Mucosa of descending colon (tissue), 3 donors: ENCODE results near the gene IRX3. TPM values are rescaled to one million over a fixed set of nuclear protein-coding genes. Genes with fewer than 3 reads are reported as not detected.

ENCODE experiments used
- ATAC-seq: fragments of 200-7000 bp; cut with Tn5 transposase; one replicate; pipeline ENCODE4 v1.9.1; 2020; ENCODE audit warnings: mild to moderate bottlenecking, moderate library complexity
- DNase-seq, 3 donors: peaks; one replicate each; pipeline ENCODE4 v3.0.0-alpha.2; 2020
- H3K36me3 ChIP-seq: fragments of 200-600 bp; one replicate; pipeline ENCODE4 v1.8.0; 2021; ENCODE audit warnings: low read depth, mild to moderate bottlenecking
- H3K4me1 ChIP-seq: fragments of 200-600 bp; one replicate; pipeline ENCODE4 v1.8.0; 2021; ENCODE audit warnings: low read depth, mild to moderate bottlenecking
- H3K4me3 ChIP-seq: fragments of 200-600 bp; one replicate; pipeline ENCODE4 v1.8.0; 2021; ENCODE audit warnings: mild to moderate bottlenecking
- H3K9me3 ChIP-seq: fragments of 200-600 bp; one replicate; pipeline ENCODE4 v1.8.0; 2021; ENCODE audit warnings: mild to moderate bottlenecking
- CTCF ChIP-seq: fragments of 200-600 bp; IDR thresholded peaks from one replicate; pipeline ENCODE4 v1.8.0; 2022; ENCODE audit warnings: antibody characterized with exemption, mild to moderate bottlenecking
- intact Hi-C, 2 donors: fragments of 100-400 bp; cut with DNase I in 1 of 2; cut with micrococcal nuclease in 1 of 2; formaldehyde crosslinking; loops; one replicate each; pipeline versions ENCODE4 v1.11.0 to v1.11.1; 2022; cut with DNase I, micrococcal nuclease
- total RNA-seq, 3 donors: library from RNA; stranded (reverse); fragmentation: NEBNext Ultra II Directional in 2 of 3; extraction: Animal tissue kit (Norgen Biotek cat#: 25700) in 2 of 3; gene quantifications; one replicate each; pipeline versions ENCODE4 v1.2.1 to v1.2.4, GENCODE V29; 2021 to 2023
- donor health status: DM: no; HTN: no; CAD: no; lungs with moderate emphysema.
- donor health status: DM: no; HTN: no; CAD: no.
- donor health status: DM: no; HTN: yes; CAD: no.

IRX3 gene
- total RNA-seq, 3 donors from 2014 or later = 0.44 TPM; not detected in 2

DNA sequence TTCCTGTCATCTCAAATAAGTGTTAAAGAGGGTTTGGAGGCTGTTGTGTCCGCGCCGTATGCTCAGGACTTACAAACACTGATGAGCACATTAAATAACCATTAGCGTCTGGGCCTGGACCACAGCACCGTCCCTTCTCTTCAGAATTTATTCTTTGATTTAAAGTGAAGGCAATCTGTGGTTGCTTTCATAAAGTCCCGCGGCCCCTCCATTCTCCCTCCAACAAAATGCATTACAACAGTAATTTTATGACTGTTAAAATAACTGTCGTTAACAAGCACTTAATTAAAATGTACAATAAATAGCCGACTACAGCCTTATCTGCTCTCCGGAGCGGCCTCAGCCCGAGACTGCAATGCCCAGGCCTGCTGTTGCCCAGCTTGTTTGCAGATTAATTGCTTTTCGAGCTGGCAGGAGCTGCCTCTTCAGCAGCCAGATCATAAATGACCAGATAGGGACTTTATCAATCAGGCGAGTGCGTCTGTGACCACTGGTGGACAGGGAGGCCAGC is 30.6 kb upstream of the IRX3 start:
- no peaks in the 10 kb centered on the region for H3K9me3 ChIP-seq
- H3K4me1 ChIP-seq = no peaks in the 10 kb centered on the region
- no peak for TF ChIP-seq CTCF
- H3K4me3 ChIP-seq = no peak overlapping the region
- H3K36me3 ChIP-seq = no peaks in the 10 kb centered on the region
- intact Hi-C loops = no loop called here
- DNase-seq (no peak), ATAC-seq (no peak)

- DNase-seq = no peak
- Histone ChIP-seq H3K4me3 (no peak overlapping the region), H3K4me1 (no peaks in the 10 kb centered on the region), H3K36me3 (no peaks in the 10 kb centered on the region), H3K9me3 (no peaks in the 10 kb centered on the region)
- intact Hi-C loops = no loop called here
- no peak for TF ChIP-seq CTCF
- ATAC-seq = no peak
Observed at GRCh38 chr16:54316095-54316889, 29.7 kb upstream of the IRX3 start.

DNA sequence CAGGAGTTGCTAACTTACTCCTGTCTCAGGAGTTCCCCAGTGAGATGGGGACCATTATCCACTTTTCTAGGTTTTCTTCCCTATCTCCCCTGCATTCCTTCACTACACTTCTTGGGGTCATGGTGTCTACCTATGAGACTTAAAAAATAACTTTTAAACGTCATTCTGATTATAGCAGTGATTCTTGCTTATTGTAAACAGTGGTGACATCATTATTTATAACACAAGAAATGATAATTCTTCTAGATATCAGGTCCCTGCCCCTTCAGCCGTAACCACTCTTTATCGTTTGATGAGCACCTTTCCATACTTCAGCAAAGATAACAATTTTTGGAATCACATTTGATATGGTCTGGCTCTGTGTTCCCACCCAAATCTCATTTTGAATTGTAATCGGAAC is 27.2 kb upstream of the IRX3 start:
- intact Hi-C loops = no loop called here
- ATAC-seq (no peak), DNase-seq (no peak)
- no peak overlapping the region for H3K4me3 ChIP-seq
- TF ChIP-seq CTCF = no peak
- H3K9me3 ChIP-seq = no peaks in the 10 kb centered on the region
- H3K36me3 ChIP-seq = no peaks in the 10 kb centered on the region
- H3K4me1 ChIP-seq = no peaks in the 10 kb centered on the region

GRCh38 chr16:54312502-54312991 is 26.0 kb upstream of the IRX3 start:
- H3K4me3 ChIP-seq = no peak overlapping the region

GRCh38 chr16:54309341-54309740 is 22.8 kb upstream of the IRX3 start:
- intact Hi-C loops = no loop called here
- no peak overlapping the region for H3K4me3 ChIP-seq

More at GRCh38 chr16:54312502-54312991, 26.0 kb upstream of the IRX3 start:
- no peak for TF ChIP-seq CTCF
- H3K36me3 ChIP-seq = no peaks in the 10 kb centered on the region
- no peaks in the 10 kb centered on the region for H3K9me3 ChIP-seq
- DNase-seq (no peak), ATAC-seq (no peak)
- intact Hi-C loops = no loop called here
- H3K4me1 ChIP-seq = no peaks in the 10 kb centered on the region

More at GRCh38 chr16:54309341-54309740, 22.8 kb upstream of the IRX3 start:
- no peaks in the 10 kb centered on the region for H3K36me3 ChIP-seq
- DNase-seq = no peak
- ATAC-seq = no peak
- H3K4me1 ChIP-seq = no peaks in the 10 kb centered on the region
- H3K9me3 ChIP-seq = no peaks in the 10 kb centered on the region
- no peak for TF ChIP-seq CTCF
